OCI-LY7 (cell line): ENCODE data around the gene ALG9. TPM values are rescaled to one million over a fixed set of nuclear protein-coding genes. Genes with fewer than 3 reads are reported as not detected.

Experiments
- BruUV-seq: library from RNA; stranded (reverse); fragments of 400-500 nt; replicated peaks from 2 replicates; lab custom pipeline; 2021; lab: Mats Ljungman, UMichigan
- CTCF ChIA-PET: fragments of 300-600 bp; sonication (Branson Sonifier 250); formaldehyde crosslinking; loops from one replicate; lab custom pipeline; 2022; ENCODE audit warnings: antibody characterized with exemption; ENCODE audit not compliant: unreplicated experiment; lab: Charles Lee
- POLR2A ChIA-PET: fragments of 300-600 bp; sonication (Branson Sonifier 250); formaldehyde crosslinking; loops from one replicate; lab custom pipeline; 2022; ENCODE audit warnings: antibody characterized with exemption; lab: Charles Lee
- DNase-seq: peaks from one replicate; pipeline ENCODE4 v3.0.0-alpha.2; 2015; ENCODE audit warnings: low spot score
- H2AFZ ChIP-seq: fragments of 200-600 bp; sonication (generic), shearing (Covaris generic); 2 replicates; pipeline ENCODE4 v1.6.1; 2014; ENCODE audit warnings: mild to moderate bottlenecking, antibody characterized with exemption, low read length, moderate library complexity
- H3K27ac ChIP-seq: fragments of 200-600 bp; sonication (generic); 2 replicates; pipeline ENCODE4 v1.5.1; 2014; ENCODE audit warnings: mixed run types, low read depth, mild to moderate bottlenecking, moderate library complexity, low read length, inconsistent platforms; ENCODE audit not compliant: poor library complexity, severe bottlenecking
- H3K36me3 ChIP-seq: fragments of 200-600 bp; sonication (generic); 2 replicates; pipeline ENCODE4 v1.6.1; 2014; ENCODE audit warnings: mild to moderate bottlenecking, antibody characterized with exemption, low read length, moderate library complexity, mixed read lengths; ENCODE audit not compliant: insufficient read depth
- H3K4me1 ChIP-seq: fragments of 200-600 bp; sonication (generic); 2 replicates; pipeline ENCODE4 v1.5.1; 2014; ENCODE audit warnings: mild to moderate bottlenecking, low read length; ENCODE audit not compliant: insufficient read depth, poor library complexity, severe bottlenecking
- H3K4me2 ChIP-seq: fragments of 200-600 bp; sonication (generic); 2 replicates; pipeline ENCODE4 v1.6.1; 2014; ENCODE audit warnings: mild to moderate bottlenecking, low read length
- H3K4me3 ChIP-seq: fragments of 200-600 bp; sonication (generic); 2 replicates; pipeline ENCODE4 v1.5.1; 2014; ENCODE audit warnings: mild to moderate bottlenecking, low read depth, low read length; ENCODE audit not compliant: poor library complexity, severe bottlenecking
- H3K79me2 ChIP-seq: fragments of 200-600 bp; sonication (generic); 2 replicates; pipeline ENCODE4 v1.6.1; 2016; ENCODE audit warnings: low read depth, mild to moderate bottlenecking, low read length, moderate library complexity, mixed read lengths; ENCODE audit not compliant: insufficient read depth
- H3K9me2 ChIP-seq: fragments of 200-600 bp; sonication (generic); 2 replicates; pipeline ENCODE4 v1.6.1; 2016; ENCODE audit warnings: mild to moderate bottlenecking, low read length, mixed read lengths; ENCODE audit not compliant: insufficient read depth
- H3K9me3 ChIP-seq: fragments of 200-600 bp; sonication (generic); 2 replicates; pipeline ENCODE4 v1.6.1; 2014; ENCODE audit warnings: mild to moderate bottlenecking, mixed run types, low read length, mixed read lengths
- H4K20me1 ChIP-seq: fragments of 200-600 bp; sonication (generic); 2 replicates; pipeline ENCODE4 v1.6.1; 2014; ENCODE audit warnings: mild to moderate bottlenecking, antibody characterized with exemption, low read length, moderate library complexity, mixed read lengths; ENCODE audit not compliant: insufficient read depth
- EZH2phosphoT487 ChIP-seq: fragments of 200-600 bp; sonication (generic); IDR thresholded peaks from 2 replicates; pipeline ENCODE4 v1.6.1; 2018; ENCODE audit warnings: low read depth, borderline replicate concordance, mild to moderate bottlenecking, mixed run types, antibody characterized with exemption, low read length, moderate library complexity, mixed read lengths
- intact Hi-C: fragments of 100-400 bp; cut with micrococcal nuclease; formaldehyde crosslinking; loops from one replicate; pipeline ENCODE4 v1.10.0; 2022; ENCODE audit not compliant: unreplicated experiment
- total RNA-seq, 2 experiments: library from RNA; depleted of rRNA in 1 of 2; stranded (reverse); fragments of >200 nt in 1 of 2; shearing (Covaris generic) in 1 of 2; gene quantifications; 2 replicates each; pipeline ENCODE4 v1.2.3, GENCODE V29; 2014 to 2022
- TF ChIP-seq, protein P1 (sequence below): fragments of 200-600 bp; sonication (generic); conservative IDR thresholded peaks from 2 replicates; pipeline ENCODE4 v1.5.1; 2014; ENCODE audit warnings: mild to moderate bottlenecking, antibody characterized with exemption, low read length, moderate library complexity, mixed read lengths

ALG9 gene
- total RNA-seq, 2 experiments from 2014 or later = 16.8 to 21.6 TPM

DNA sequence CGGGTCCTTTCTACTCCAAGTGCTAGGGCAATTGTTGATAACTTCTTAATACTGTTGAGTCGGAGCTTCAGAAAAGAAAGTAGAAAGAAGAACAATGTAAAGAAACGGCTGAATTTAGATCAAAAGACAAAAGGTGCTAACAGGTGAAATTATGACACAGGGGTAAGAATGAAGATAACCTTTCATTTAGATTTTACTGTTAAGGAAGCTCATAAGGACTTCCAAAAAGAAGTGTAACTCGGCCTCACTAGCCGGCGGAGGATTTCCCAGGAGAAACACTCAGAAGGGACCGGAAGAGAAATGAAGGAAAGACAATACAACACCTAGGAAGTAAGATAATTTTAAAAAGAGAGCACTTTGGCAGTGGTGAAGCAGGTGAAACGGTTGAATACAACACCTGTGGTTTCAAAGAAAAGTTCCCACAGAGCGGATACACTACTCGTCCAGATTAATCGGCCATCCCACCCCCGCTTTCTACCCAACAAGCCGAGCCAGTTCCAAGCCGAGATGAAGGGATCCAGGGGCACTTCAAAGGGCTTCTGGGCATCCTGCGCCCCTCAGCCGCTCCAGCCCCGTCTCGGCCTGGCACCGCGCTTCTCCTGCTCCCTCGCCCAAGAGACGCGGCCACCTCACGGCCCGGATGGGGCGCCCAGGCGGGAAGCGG is 105.9 kb downstream of the ALG9 start:
- POLR2A ChIA-PET = interaction anchor here (0.6 to 5.7 kb wide), 17 partner anchors 8 to 771 kb away, joined by 3 to 52 read pairs (median 4); partner anchors contain the start of gene ALG9

GRCh38 chr11:111764621-111765020 is 106.8 kb downstream of the ALG9 start:
- peaks cover 11% of the 10 kb centered on the region; the same call in 1 of the 2 replicates for H4K20me1 ChIP-seq
- H3K9me2 ChIP-seq = no peaks in the 10 kb centered on the region
- peaks cover 23% of the 10 kb centered on the region for H3K79me2 ChIP-seq
- H3K4me3 ChIP-seq = peak overlapping the region; percentile 88
- CTCF ChIA-PET = interaction anchor here (2.8 kb wide), 1 partner anchor 12 kb away, joined by 9 read pairs; no protein-coding TSS in a partner anchor
- H2AFZ ChIP-seq = no peak overlapping the region
- peak overlapping the region; percentile 91 for H3K4me2 ChIP-seq
- H3K36me3 ChIP-seq = peaks cover 52% of the 10 kb centered on the region
- intact Hi-C loops = no loop called here
- DNase-seq = no peak
- H3K4me1 ChIP-seq = peaks cover 17% of the 10 kb centered on the region
- H3K27ac ChIP-seq = no peak overlapping the region
- H3K9me3 ChIP-seq = no peaks in the 10 kb centered on the region
- POLR2A ChIA-PET = interaction anchor here (0.6 to 5.7 kb wide), 13 partner anchors 10 to 1560 kb away, joined by 3 to 52 read pairs (median 4); partner anchors contain the start of gene ALG9
- no TSS peak for BruUV-seq
- TF ChIP-seq, protein P1, sequence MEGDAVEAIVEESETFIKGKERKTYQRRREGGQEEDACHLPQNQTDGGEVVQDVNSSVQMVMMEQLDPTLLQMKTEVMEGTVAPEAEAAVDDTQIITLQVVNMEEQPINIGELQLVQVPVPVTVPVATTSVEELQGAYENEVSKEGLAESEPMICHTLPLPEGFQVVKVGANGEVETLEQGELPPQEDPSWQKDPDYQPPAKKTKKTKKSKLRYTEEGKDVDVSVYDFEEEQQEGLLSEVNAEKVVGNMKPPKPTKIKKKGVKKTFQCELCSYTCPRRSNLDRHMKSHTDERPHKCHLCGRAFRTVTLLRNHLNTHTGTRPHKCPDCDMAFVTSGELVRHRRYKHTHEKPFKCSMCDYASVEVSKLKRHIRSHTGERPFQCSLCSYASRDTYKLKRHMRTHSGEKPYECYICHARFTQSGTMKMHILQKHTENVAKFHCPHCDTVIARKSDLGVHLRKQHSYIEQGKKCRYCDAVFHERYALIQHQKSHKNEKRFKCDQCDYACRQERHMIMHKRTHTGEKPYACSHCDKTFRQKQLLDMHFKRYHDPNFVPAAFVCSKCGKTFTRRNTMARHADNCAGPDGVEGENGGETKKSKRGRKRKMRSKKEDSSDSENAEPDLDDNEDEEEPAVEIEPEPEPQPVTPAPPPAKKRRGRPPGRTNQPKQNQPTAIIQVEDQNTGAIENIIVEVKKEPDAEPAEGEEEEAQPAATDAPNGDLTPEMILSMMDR = no peak
- no peak for TF ChIP-seq EZH2phosphoT487

More for the DNA sequence above, 105.9 kb downstream of the ALG9 start:
- peak overlapping the region; percentile 35 for H3K27ac ChIP-seq
- peak overlapping the region; percentile 91 for H3K4me2 ChIP-seq
- peak overlapping the region; percentile 88 for H3K4me3 ChIP-seq
- H3K36me3 ChIP-seq = peaks cover 43% of the 10 kb centered on the region
- peaks cover 17% of the 10 kb centered on the region for H3K4me1 ChIP-seq
- peak; percentile 9 for DNase-seq
- TF ChIP-seq, protein P1 = no peak
- TF ChIP-seq EZH2phosphoT487 = no peak
- H2AFZ ChIP-seq = peak overlapping the region; percentile 97; the same call in 1 of the 2 replicates
- H3K9me3 ChIP-seq = no peaks in the 10 kb centered on the region
- H4K20me1 ChIP-seq = peaks cover 11% of the 10 kb centered on the region; the same call in 1 of the 2 replicates
- BruUV-seq = no TSS peak
- peaks cover 23% of the 10 kb centered on the region for H3K79me2 ChIP-seq
- H3K9me2 ChIP-seq = no peaks in the 10 kb centered on the region
- CTCF ChIA-PET = no interaction called here
- intact Hi-C loops = no loop called here
